ENCODE data around the gene MTR.

The MTR gene

GRCh38 chr1:236785477-236785876, 9.6 kb upstream of the MTR start:
- DNase-seq, result no peak

GRCh38 chr1:236786453-236786852, 8.6 kb upstream of the MTR start:
- DNase-seq, result no peak

GRCh38 chr1:236794585-236795034, 482 bp upstream of the MTR start:
- no peak for DNase-seq

GRCh38 chr1:236795757-236796667, 920 bp downstream of the MTR start:
- no peak for DNase-seq

GRCh38 chr1:236799001-236799400, 3.9 kb downstream of the MTR start:
- no peak for DNase-seq

- no peak for DNase-seq
Observed at GRCh38 chr1:236800002-236800620, 5.0 kb downstream of the MTR start.

GRCh38 chr1:236800623-236801022, 5.5 kb downstream of the MTR start:
- DNase-seq, result no peak

GRCh38 chr1:236802264-236802663, 7.2 kb downstream of the MTR start:
- no peak for DNase-seq

GRCh38 chr1:236806634-236807033, 11.5 kb downstream of the MTR start:
- DNase-seq, result no peak

GRCh38 chr1:236808005-236808404, 12.9 kb downstream of the MTR start:
- no peak for DNase-seq

- no peak for DNase-seq
Observed at GRCh38 chr1:236808564-236809130, 13.6 kb downstream of the MTR start.

GRCh38 chr1:236809148-236809547, 14.1 kb downstream of the MTR start:
- DNase-seq, result no peak

- no peak for DNase-seq
Observed at GRCh38 chr1:236810018-236810417, 14.9 kb downstream of the MTR start.

- DNase-seq, result no peak
Observed at GRCh38 chr1:236812334-236813030, 17.4 kb downstream of the MTR start.

- no peak for DNase-seq
Observed at GRCh38 chr1:236815941-236816340, 20.8 kb downstream of the MTR start.

GRCh38 chr1:236819856-236820255, 24.8 kb downstream of the MTR start:
- no peak for DNase-seq

- DNase-seq, result no peak
Observed at GRCh38 chr1:236821091-236821627, 26.1 kb downstream of the MTR start.

- no peak for DNase-seq
Observed at GRCh38 chr1:236823559-236823958, 28.5 kb downstream of the MTR start.

- DNase-seq, result no peak
Observed at GRCh38 chr1:236829085-236829484, 34.0 kb downstream of the MTR start.

- no peak for DNase-seq
Observed at GRCh38 chr1:236830116-236830515, 35.0 kb downstream of the MTR start.

- DNase-seq, result no peak
Observed at GRCh38 chr1:236830560-236830959, 35.5 kb downstream of the MTR start.

- no peak for DNase-seq
Observed at GRCh38 chr1:236833575-236833974, 38.5 kb downstream of the MTR start.

- no peak for DNase-seq
Observed at GRCh38 chr1:236834876-236835275, 39.8 kb downstream of the MTR start.

Data from CD4-positive, alpha-beta T cell treated with Interleukin-6 for 4 hours (primary cell).